NB4 (cell line): ENCODE measurements around the gene UTRN.
A peak's percentile ranks its signal among the peaks of the same experiment; 100 is the strongest.

Experiments used
- DNase-seq: peaks from one replicate; pipeline ENCODE4 v3.0.0; 2010; ENCODE audit warnings: low read depth
- H3K4me3 ChIP-seq: one replicate; pipeline ENCODE4 v1.5.1; 2011; ENCODE audit warnings: mild to moderate bottlenecking, low read depth, low read length, moderate library complexity
- MAX ChIP-seq: IDR thresholded peaks from 2 replicates; pipeline ENCODE4 v1.6.1; 2011; ENCODE audit warnings: low read depth, low read length
- MYC ChIP-seq: IDR thresholded peaks from 2 replicates; pipeline ENCODE4 v1.6.1; 2011; ENCODE audit warnings: low read depth, low read length
- POLR2A ChIP-seq: IDR thresholded peaks from 2 replicates; pipeline ENCODE4 v1.6.1; 2011; ENCODE audit warnings: mild to moderate bottlenecking; ENCODE audit not compliant: insufficient read length; ENCODE audit errors: extremely low read depth
- TF ChIP-seq, protein P1 (sequence below): IDR thresholded peaks from one replicate; pipeline ENCODE4 v1.5.1; 2012; ENCODE audit warnings: low read depth, low read length

UTRN gene

DNA sequence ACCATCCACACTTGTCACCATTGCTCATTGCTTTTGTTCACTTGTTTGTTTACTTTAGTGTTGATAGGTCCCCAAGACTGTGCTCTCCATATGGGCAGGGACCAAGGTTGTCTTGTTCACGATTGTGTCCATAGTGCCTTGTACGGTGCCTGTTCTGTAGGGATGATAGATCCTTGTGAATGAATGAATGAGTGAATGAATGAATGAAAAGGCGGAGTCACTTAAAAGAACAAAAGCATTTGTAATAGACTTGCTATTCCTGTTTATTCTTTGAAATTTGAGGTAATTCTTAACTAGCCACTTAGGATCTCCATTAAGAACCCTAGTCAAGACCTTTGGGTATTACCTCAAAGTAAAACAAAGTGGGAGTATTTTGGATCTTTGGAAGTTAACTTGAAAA is 47.0 kb downstream of the UTRN start:
- no peak overlapping the region for H3K4me3 ChIP-seq
- TF ChIP-seq MAX: no peak
- TF ChIP-seq, protein P1, sequence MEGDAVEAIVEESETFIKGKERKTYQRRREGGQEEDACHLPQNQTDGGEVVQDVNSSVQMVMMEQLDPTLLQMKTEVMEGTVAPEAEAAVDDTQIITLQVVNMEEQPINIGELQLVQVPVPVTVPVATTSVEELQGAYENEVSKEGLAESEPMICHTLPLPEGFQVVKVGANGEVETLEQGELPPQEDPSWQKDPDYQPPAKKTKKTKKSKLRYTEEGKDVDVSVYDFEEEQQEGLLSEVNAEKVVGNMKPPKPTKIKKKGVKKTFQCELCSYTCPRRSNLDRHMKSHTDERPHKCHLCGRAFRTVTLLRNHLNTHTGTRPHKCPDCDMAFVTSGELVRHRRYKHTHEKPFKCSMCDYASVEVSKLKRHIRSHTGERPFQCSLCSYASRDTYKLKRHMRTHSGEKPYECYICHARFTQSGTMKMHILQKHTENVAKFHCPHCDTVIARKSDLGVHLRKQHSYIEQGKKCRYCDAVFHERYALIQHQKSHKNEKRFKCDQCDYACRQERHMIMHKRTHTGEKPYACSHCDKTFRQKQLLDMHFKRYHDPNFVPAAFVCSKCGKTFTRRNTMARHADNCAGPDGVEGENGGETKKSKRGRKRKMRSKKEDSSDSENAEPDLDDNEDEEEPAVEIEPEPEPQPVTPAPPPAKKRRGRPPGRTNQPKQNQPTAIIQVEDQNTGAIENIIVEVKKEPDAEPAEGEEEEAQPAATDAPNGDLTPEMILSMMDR: no peak
- TF ChIP-seq MYC: no peak
- no peak for TF ChIP-seq POLR2A
- DNase-seq: no peak

DNA sequence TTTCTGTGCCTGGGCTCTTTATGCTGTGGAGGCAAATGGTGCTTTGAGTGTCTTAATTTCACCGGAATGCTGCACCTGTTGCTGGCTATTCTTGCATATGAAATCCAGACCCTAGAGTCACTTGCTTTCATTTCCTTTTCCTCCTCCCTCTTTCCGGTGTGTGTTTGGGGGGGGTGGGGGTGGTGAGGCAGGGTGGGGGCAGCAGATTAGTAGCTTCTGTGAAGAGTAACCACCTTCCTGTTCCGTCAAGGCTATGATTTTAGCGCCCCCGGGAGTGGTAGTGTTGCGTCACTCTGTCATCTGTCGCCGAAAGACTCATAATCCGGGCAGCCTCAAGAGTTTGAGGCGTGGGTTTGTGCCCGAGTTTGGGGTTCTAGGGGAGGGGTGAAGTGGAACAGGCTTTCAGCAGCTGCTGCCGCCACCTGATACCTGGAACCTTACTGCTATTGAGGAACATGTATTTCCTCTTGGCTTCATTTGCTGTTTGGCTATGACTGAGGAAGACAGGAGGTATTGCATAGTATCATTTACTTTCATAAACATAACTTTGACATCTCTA is 49.1 kb downstream of the UTRN start:
- H3K4me3 ChIP-seq: peak overlapping the region; percentile 54
- peak; percentile 89 for DNase-seq
- TF ChIP-seq, protein P1: no peak
- no peak for TF ChIP-seq MAX
- no peak for TF ChIP-seq POLR2A
- TF ChIP-seq MYC: no peak
